K562 (cell line): Measurements from ENCODE around the gene SLC19A1.

Source experiments
- CAMTA2 ChIP-seq: fragments of 250-450 bp; sonication (Bioruptor Pico); conservative IDR thresholded peaks from 2 replicates; pipeline ENCODE4 v1.5.1; 2022
- CBX5 ChIP-seq: IDR thresholded peaks from 2 replicates; pipeline ENCODE4 v1.6.1; 2014; ENCODE audit warnings: low read depth, borderline replicate concordance
- CHCHD3 ChIP-seq: fragments of 250-450 bp; sonication (Bioruptor Pico); IDR thresholded peaks from 2 replicates; pipeline ENCODE4 v2.1.2; 2022; ENCODE audit warnings: mild to moderate bottlenecking
- FOXA1 ChIP-seq: fragments of 450-650 bp; IDR thresholded peaks from 2 replicates; pipeline ENCODE4 v1.6.1; 2016; ENCODE audit warnings: mild to moderate bottlenecking, borderline replicate concordance
- POLR2AphosphoS5 ChIP-seq: IDR thresholded peaks from 2 replicates; pipeline ENCODE4 v1.6.1; 2011; ENCODE audit warnings: mild to moderate bottlenecking, low read depth, low read length, moderate library complexity; ENCODE audit not compliant: control insufficient read depth, insufficient read depth
- SP2 ChIP-seq: IDR thresholded peaks from 2 replicates; pipeline ENCODE4 v1.6.1; 2011; ENCODE audit warnings: mild to moderate bottlenecking, low read depth, low read length, moderate library complexity; ENCODE audit not compliant: poor library complexity, severe bottlenecking; ENCODE audit errors: extremely low read depth
- YBX1 ChIP-seq: fragments of 450-650 bp; IDR thresholded peaks from 2 replicates; pipeline ENCODE4 v1.7.1; 2016; ENCODE audit warnings: mild to moderate bottlenecking
- ZBTB17 ChIP-seq: fragments of 450-650 bp; formaldehyde crosslinking; IDR thresholded peaks from 2 replicates; pipeline ENCODE4 v1.4.0; 2020; ENCODE audit warnings: mild to moderate bottlenecking
- ZNF354B ChIP-seq: fragments of 250-450 bp; sonication (Bioruptor Pico); IDR thresholded peaks from 2 replicates; pipeline ENCODE4 v1.4.0; 2020
- ZZZ3 ChIP-seq: fragments of 450-650 bp; IDR thresholded peaks from 2 replicates; pipeline ENCODE4 v1.6.1; 2016; ENCODE audit warnings: antibody characterized with exemption, mild to moderate bottlenecking, moderate library complexity
- TF ChIP-seq, protein P1 (sequence below): fragments of 250-450 bp; sonication (Bioruptor Pico); IDR thresholded peaks from 2 replicates; pipeline ENCODE4 v1.5.1; 2021; ENCODE audit warnings: mild to moderate bottlenecking
- TF ChIP-seq, protein P2 (sequence below), 3 experiments: IDR thresholded peaks in 2 of 3; conservative IDR thresholded peaks in 1 of 3; 2 replicates each; pipeline ENCODE4 v1.5.1; 2011 to 2012; ENCODE audit warnings: low read length in 3 of 3, mild to moderate bottlenecking in 3 of 3, control low read depth in 2 of 3, improper control_type of control experiment in 1 of 3, inconsistent platforms in 1 of 3, low read depth in 1 of 3, mixed read lengths in 1 of 3, moderate library complexity in 1 of 3; ENCODE audit not compliant: insufficient read depth in 2 of 3
- TF ChIP-seq, protein P3 (sequence below): sonication (generic); formaldehyde crosslinking; IDR thresholded peaks from 2 replicates; pipeline ENCODE4 v1.8.0; 2022; ENCODE audit warnings: mild to moderate bottlenecking, missing genetic modification reagents
- TF ChIP-seq, protein P4 (sequence below): sonication (generic); formaldehyde crosslinking; IDR thresholded peaks from 2 replicates; pipeline ENCODE4 v1.8.0; 2022; ENCODE audit warnings: mild to moderate bottlenecking, missing genetic modification reagents, borderline replicate concordance

DNA sequence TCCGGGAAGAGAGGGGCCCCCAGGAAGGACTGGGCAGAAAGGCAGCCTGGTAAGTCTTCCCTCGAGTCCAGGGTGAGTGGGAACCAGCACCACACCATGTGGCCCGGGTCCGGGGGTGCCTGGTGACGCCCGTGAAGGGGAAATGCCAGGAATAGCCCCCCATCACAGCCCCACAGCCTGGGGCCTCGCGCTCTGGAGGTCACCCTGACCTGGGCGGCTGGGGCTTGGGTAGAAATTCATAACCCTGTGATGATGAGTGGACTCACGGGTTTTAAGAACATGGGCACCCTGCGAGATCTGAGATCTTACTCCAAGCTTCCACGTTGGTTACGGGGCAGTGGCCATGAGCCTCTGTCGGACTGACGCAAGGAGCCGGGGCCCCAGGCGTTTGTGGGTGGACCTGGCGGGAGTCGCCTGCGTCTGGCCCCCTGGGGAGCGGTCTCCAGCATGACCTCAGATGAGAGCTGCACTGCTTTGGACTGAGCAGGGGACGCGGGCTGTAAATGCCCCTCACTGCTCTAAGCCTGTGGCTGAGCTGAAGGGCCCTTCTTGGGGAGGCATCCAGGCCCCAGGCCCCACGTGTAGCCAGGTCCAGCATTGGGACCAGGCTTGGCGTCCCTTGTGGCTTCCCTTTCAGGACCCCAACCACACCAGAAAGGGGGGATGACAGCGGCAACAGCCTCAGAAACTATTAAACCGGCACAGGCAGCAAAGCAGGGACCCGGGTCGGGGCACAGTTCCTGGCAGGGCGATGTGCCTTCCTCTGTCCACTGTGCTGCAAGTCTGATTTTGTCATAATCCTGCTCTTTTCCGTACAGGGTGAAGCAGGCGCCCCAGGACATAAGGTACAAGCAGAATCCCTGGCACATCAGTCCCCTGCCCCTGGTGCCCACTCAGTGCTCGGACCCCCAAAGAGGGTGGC is 60.0 kb downstream of the SLC19A1 start:
- TF ChIP-seq SP2 (no peak), ZZZ3 (no peak), ZBTB17 (no peak), CBX5 (no peak), YBX1 (no peak), POLR2AphosphoS5 (no peak), CAMTA2 (CRISPR knock-in tag) (no peak), ZNF354B (no peak), CHCHD3 (CRISPR knock-in tag) (no peak), FOXA1 (no peak)
- TF ChIP-seq, protein P1, sequence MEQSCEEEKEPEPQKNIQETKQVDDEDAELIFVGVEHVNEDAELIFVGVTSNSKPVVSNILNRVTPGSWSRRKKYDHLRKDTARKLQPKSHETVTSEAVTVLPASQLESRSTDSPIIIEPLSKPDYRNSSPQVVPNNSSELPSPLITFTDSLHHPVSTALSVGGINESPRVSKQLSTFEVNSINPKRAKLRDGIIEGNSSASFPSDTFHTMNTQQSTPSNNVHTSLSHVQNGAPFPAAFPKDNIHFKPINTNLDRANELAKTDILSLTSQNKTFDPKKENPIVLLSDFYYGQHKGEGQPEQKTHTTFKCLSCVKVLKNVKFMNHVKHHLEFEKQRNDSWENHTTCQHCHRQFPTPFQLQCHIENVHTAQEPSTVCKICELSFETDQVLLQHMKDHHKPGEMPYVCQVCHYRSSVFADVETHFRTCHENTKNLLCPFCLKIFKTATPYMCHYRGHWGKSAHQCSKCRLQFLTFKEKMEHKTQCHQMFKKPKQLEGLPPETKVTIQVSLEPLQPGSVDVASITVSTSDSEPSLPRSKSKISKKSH (CRISPR knock-in tag) = no peak
- TF ChIP-seq, protein P2, sequence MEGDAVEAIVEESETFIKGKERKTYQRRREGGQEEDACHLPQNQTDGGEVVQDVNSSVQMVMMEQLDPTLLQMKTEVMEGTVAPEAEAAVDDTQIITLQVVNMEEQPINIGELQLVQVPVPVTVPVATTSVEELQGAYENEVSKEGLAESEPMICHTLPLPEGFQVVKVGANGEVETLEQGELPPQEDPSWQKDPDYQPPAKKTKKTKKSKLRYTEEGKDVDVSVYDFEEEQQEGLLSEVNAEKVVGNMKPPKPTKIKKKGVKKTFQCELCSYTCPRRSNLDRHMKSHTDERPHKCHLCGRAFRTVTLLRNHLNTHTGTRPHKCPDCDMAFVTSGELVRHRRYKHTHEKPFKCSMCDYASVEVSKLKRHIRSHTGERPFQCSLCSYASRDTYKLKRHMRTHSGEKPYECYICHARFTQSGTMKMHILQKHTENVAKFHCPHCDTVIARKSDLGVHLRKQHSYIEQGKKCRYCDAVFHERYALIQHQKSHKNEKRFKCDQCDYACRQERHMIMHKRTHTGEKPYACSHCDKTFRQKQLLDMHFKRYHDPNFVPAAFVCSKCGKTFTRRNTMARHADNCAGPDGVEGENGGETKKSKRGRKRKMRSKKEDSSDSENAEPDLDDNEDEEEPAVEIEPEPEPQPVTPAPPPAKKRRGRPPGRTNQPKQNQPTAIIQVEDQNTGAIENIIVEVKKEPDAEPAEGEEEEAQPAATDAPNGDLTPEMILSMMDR (IDR thresholded peaks at IDR 0.05 in 2 of 3, conservative IDR thresholded peaks at IDR 0.05 in 1 of 3; ENCODE audit: insufficient read depth in 2 of 3, low read depth in 1 of 3, low read length in 3 of 3) = no peak
- TF ChIP-seq, protein P3, sequence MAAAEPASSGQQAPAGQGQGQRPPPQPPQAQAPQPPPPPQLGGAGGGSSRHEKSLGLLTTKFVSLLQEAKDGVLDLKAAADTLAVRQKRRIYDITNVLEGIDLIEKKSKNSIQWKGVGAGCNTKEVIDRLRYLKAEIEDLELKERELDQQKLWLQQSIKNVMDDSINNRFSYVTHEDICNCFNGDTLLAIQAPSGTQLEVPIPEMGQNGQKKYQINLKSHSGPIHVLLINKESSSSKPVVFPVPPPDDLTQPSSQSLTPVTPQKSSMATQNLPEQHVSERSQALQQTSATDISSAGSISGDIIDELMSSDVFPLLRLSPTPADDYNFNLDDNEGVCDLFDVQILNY (CRISPR knock-in tag) = no peak
- TF ChIP-seq, protein P4, sequence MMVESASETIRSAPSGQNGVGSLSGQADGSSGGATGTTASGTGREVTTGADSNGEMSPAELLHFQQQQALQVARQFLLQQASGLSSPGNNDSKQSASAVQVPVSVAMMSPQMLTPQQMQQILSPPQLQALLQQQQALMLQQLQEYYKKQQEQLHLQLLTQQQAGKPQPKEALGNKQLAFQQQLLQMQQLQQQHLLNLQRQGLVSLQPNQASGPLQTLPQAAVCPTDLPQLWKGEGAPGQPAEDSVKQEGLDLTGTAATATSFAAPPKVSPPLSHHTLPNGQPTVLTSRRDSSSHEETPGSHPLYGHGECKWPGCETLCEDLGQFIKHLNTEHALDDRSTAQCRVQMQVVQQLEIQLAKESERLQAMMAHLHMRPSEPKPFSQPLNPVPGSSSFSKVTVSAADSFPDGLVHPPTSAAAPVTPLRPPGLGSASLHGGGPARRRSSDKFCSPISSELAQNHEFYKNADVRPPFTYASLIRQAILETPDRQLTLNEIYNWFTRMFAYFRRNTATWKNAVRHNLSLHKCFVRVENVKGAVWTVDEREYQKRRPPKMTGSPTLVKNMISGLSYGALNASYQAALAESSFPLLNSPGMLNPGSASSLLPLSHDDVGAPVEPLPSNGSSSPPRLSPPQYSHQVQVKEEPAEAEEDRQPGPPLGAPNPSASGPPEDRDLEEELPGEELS (CRISPR knock-in tag) = no peak
